GM18519 (cell line): Measurements from ENCODE around the gene SCAF1.
A peak's percentile ranks its signal among the peaks of the same experiment; 100 is the strongest.

Source experiments
- ATAC-seq: cut with Tn5 transposase; IDR thresholded peaks from one replicate; pipeline ENCODE4 v1.9.1; 2021; ENCODE audit warnings: mild to moderate bottlenecking, moderate library complexity; ENCODE audit not compliant: unreplicated experiment, low FRiP score

The SCAF1 gene

GRCh38 chr19:49665036-49665350, 23.0 kb downstream of the SCAF1 start:
- ATAC-seq = no peak

- ATAC-seq = peak; percentile 62
Observed at GRCh38 chr19:49665351-49666119, 23.5 kb downstream of the SCAF1 start, which contains the start of the genes BCL2L12 and IRF3. Gene BCL2L12, plus strand, starts transcription at chr19:49665933. Its CDS starts 760 bp downstream, at chr19:49666693. Gene IRF3, minus strand, starts transcription at chr19:49665857. Its CDS starts 1,019 bp downstream, at chr19:49664838.

- no peak for ATAC-seq
Observed at GRCh38 chr19:49666120-49666444, 24.1 kb downstream of the SCAF1 start.

- ATAC-seq = no peak
Observed at GRCh38 chr19:49667473-49667872, 25.5 kb downstream of the SCAF1 start.

GRCh38 chr19:49669516-49669915, 27.5 kb downstream of the SCAF1 start:
- no peak for ATAC-seq

- no peak for ATAC-seq
Observed at GRCh38 chr19:49672131-49672919, 30.3 kb downstream of the SCAF1 start.

GRCh38 chr19:49676136-49676783, 34.3 kb downstream of the SCAF1 start:
- ATAC-seq = peak; percentile 19

GRCh38 chr19:49676784-49677230, 34.8 kb downstream of the SCAF1 start:
- peak; percentile 59 for ATAC-seq

GRCh38 chr19:49677231-49677900, 35.4 kb downstream of the SCAF1 start, which contains the start of gene PRMT1:
Gene PRMT1, plus strand, starts transcription at chr19:49677271. Its CDS starts 10 bp downstream, at chr19:49677281.
- no peak for ATAC-seq

- no peak for ATAC-seq
Observed at GRCh38 chr19:49677901-49678674, 36.1 kb downstream of the SCAF1 start.

GRCh38 chr19:49678985-49679770, 37.2 kb downstream of the SCAF1 start:
- no peak for ATAC-seq

GRCh38 chr19:49679771-49680413, 37.9 kb downstream of the SCAF1 start:
- ATAC-seq = no peak

- ATAC-seq = no peak
Observed at GRCh38 chr19:49680421-49681351, 38.7 kb downstream of the SCAF1 start.

- no peak for ATAC-seq
Observed at GRCh38 chr19:49681830-49682229, 39.8 kb downstream of the SCAF1 start.

- no peak for ATAC-seq
Observed at GRCh38 chr19:49682274-49682673, 40.3 kb downstream of the SCAF1 start.

GRCh38 chr19:49683814-49684250, 41.8 kb downstream of the SCAF1 start:
- no peak for ATAC-seq

- ATAC-seq = no peak
Observed at GRCh38 chr19:49684251-49684982, 42.4 kb downstream of the SCAF1 start.
